A673 (cell line): ENCODE results near the gene TSPEAR.

Source experiments
- CTCF ChIP-seq: fragments of 300-800, 200-600 bp; sonication (generic); conservative IDR thresholded peaks from 2 replicates; pipeline ENCODE4 v1.5.1; 2017; ENCODE audit warnings: low read depth, mild to moderate bottlenecking, antibody characterized with exemption, low read length, moderate library complexity, mixed read lengths
- EZH2 ChIP-seq: fragments of 200-600 bp; sonication (generic); IDR thresholded peaks from 2 replicates; pipeline ENCODE4 v1.6.1; 2017; ENCODE audit warnings: borderline replicate concordance, low read depth, mild to moderate bottlenecking, mixed read lengths, antibody characterized with exemption, low read length; ENCODE audit not compliant: poor library complexity, severe bottlenecking

GRCh38 chr21:44477712-44478111, 233.7 kb downstream of the TSPEAR start:
- TF ChIP-seq CTCF (no peak), EZH2 (no peak)
